Osteoblast (primary cell): ENCODE data around the gene KARS1. TPM values are rescaled to one million over a fixed set of nuclear protein-coding genes. Genes with fewer than 3 reads are reported as not detected.

Experiments used
- DNase-seq: peaks from one replicate; pipeline ENCODE4 v3.0.0; 2011; ENCODE audit warnings: low spot score, mixed read lengths; ENCODE audit not compliant: insufficient read length; ENCODE audit errors: missing footprints
- H2AFZ ChIP-seq: 2 replicates; pipeline ENCODE4 v1.6.0; 2011; ENCODE audit warnings: mild to moderate bottlenecking, low read length
- H3K27ac ChIP-seq: 2 replicates; pipeline ENCODE4 v1.5.1; 2011; ENCODE audit warnings: mild to moderate bottlenecking, low read depth, low read length, moderate library complexity
- H3K27me3 ChIP-seq: 2 replicates; pipeline ENCODE4 v1.6.0; 2012; ENCODE audit warnings: mild to moderate bottlenecking, control low read depth, inconsistent platforms, low read length, moderate library complexity; ENCODE audit not compliant: insufficient read depth
- H3K36me3 ChIP-seq: 2 replicates; pipeline ENCODE4 v1.5.1; 2011; ENCODE audit warnings: mild to moderate bottlenecking, low read length, control low read depth, moderate library complexity; ENCODE audit not compliant: insufficient read depth
- H3K4me1 ChIP-seq: 2 replicates; pipeline ENCODE4 v1.5.1; 2011; ENCODE audit warnings: mild to moderate bottlenecking, low read length, control low read depth, moderate library complexity; ENCODE audit not compliant: insufficient read depth
- H3K4me2 ChIP-seq: 2 replicates; pipeline ENCODE4 v1.6.0; 2011; ENCODE audit warnings: mild to moderate bottlenecking, low read length; ENCODE audit not compliant: insufficient read depth
- H3K4me3 ChIP-seq: fragments of 200-600 bp; sonication (generic); 3 replicates; pipeline ENCODE4 v1.5.1; 2012; ENCODE audit warnings: mild to moderate bottlenecking, low read length, inconsistent platforms; ENCODE audit not compliant: insufficient read depth
- H3K79me2 ChIP-seq: 2 replicates; pipeline ENCODE4 v1.6.0; 2012; ENCODE audit warnings: mild to moderate bottlenecking, low read length, control low read depth, inconsistent platforms; ENCODE audit not compliant: insufficient read depth
- H3K9me3 ChIP-seq: 2 replicates; pipeline ENCODE4 v1.5.1; 2011; ENCODE audit warnings: low read depth, low read length, control low read depth
- H4K20me1 ChIP-seq: 2 replicates; pipeline ENCODE4 v1.6.0; 2012; ENCODE audit warnings: mild to moderate bottlenecking, low read length, control low read depth; ENCODE audit not compliant: insufficient read depth
- CTCF ChIP-seq: IDR thresholded peaks from 2 replicates; pipeline ENCODE4 v1.5.1; 2011; ENCODE audit warnings: mild to moderate bottlenecking, low read depth, low read length, moderate library complexity; ENCODE audit errors: extremely low read depth
- total RNA-seq: library from RNA; depleted of rRNA; stranded (reverse); fragments of >200 nt; gene quantifications from 2 replicates; pipeline ENCODE4 v1.2.3, GENCODE V29; 2012

KARS1 gene
- total RNA-seq, 1 donor = 125 TPM

- peaks cover 24% of the 10 kb centered on the region for H3K79me2 ChIP-seq
- H3K27me3 ChIP-seq = no peaks in the 10 kb centered on the region
- no peak overlapping the region for H3K4me3 ChIP-seq
- H4K20me1 ChIP-seq = peaks cover 23% of the 10 kb centered on the region
- TF ChIP-seq CTCF = no peak
- peaks cover 35% of the 10 kb centered on the region for H3K36me3 ChIP-seq
- no peaks in the 10 kb centered on the region for H3K4me1 ChIP-seq
- H3K4me2 ChIP-seq = no peak overlapping the region
- H3K9me3 ChIP-seq = no peaks in the 10 kb centered on the region
- no peak overlapping the region for H2AFZ ChIP-seq
- no peak for DNase-seq
- no peak overlapping the region for H3K27ac ChIP-seq
These were observed 12.9 kb upstream of the KARS1 start for GRCh38 chr16:75660321-75660720.

- no peak for TF ChIP-seq CTCF
- Histone ChIP-seq H3K36me3 (peaks cover 46% of the 10 kb centered on the region), H3K4me1 (peaks cover 6% of the 10 kb centered on the region), H3K9me3 (no peaks in the 10 kb centered on the region), H3K27ac (no peak overlapping the region), H3K79me2 (peaks cover 38% of the 10 kb centered on the region), H2AFZ (no peak overlapping the region), H3K27me3 (no peaks in the 10 kb centered on the region), H4K20me1 (peaks cover 30% of the 10 kb centered on the region), H3K4me2 (no peak overlapping the region), H3K4me3 (no peak overlapping the region)
- no peak for DNase-seq
These were observed 10.7 kb upstream of the KARS1 start for GRCh38 chr16:75658175-75658574.

GRCh38 chr16:75653922-75654321 is 6.5 kb upstream of the KARS1 start:
- DNase-seq = no peak
- no peak for TF ChIP-seq CTCF
- Histone ChIP-seq H4K20me1 (peaks cover 66% of the 10 kb centered on the region), H3K4me3 (no peak overlapping the region), H3K4me2 (no peak overlapping the region), H3K79me2 (peaks cover 79% of the 10 kb centered on the region), H3K9me3 (no peaks in the 10 kb centered on the region), H3K36me3 (peaks cover 46% of the 10 kb centered on the region), H3K27ac (peak overlapping the region; percentile 64), H3K4me1 (peaks cover 28% of the 10 kb centered on the region), H2AFZ (no peak overlapping the region), H3K27me3 (no peaks in the 10 kb centered on the region)

- H3K27me3 ChIP-seq = no peaks in the 10 kb centered on the region
- DNase-seq = peak; percentile 88
- H4K20me1 ChIP-seq = peaks cover 53% of the 10 kb centered on the region
- peak overlapping the region; percentile 89 for H3K4me3 ChIP-seq
- peak overlapping the region; percentile 96 for H2AFZ ChIP-seq
- H3K79me2 ChIP-seq = peaks cover 93% of the 10 kb centered on the region
- peaks cover 19% of the 10 kb centered on the region for H3K36me3 ChIP-seq
- H3K27ac ChIP-seq = peak overlapping the region; percentile 91
- peaks cover 34% of the 10 kb centered on the region for H3K4me1 ChIP-seq
- peak overlapping the region; percentile 93 for H3K4me2 ChIP-seq
- H3K9me3 ChIP-seq = no peaks in the 10 kb centered on the region
- TF ChIP-seq CTCF = no peak
These were observed 1.0 kb upstream of the KARS1 start for GRCh38 chr16:75648265-75649076.
